K562 (cell line): ENCODE measurements around the gene NEB. TPM values are rescaled to one million over a fixed set of nuclear protein-coding genes. Genes with fewer than 3 reads are reported as not detected.

ENCODE experiments used
- ARHGAP35 ChIP-seq: fragments of 450-650 bp; IDR thresholded peaks from 2 replicates; pipeline ENCODE4 v1.6.1; 2018; ENCODE audit not compliant: partially characterized antibody
- BCL6 ChIP-seq: fragments of 250-450 bp; sonication (Bioruptor Pico); IDR thresholded peaks from 2 replicates; pipeline ENCODE4 v1.4.0; 2020
- BHLHE40 ChIP-seq: IDR thresholded peaks from 2 replicates; pipeline ENCODE4 v1.6.1; 2011; ENCODE audit warnings: low read length, improper control_type of control experiment
- CC2D1A ChIP-seq: fragments of 450-650 bp; IDR thresholded peaks from 2 replicates; pipeline ENCODE4 v1.6.1; 2017; ENCODE audit warnings: mild to moderate bottlenecking
- CEBPB ChIP-seq: fragments of 450-650 bp; IDR thresholded peaks from 2 replicates; pipeline ENCODE4 v1.6.1; 2016; ENCODE audit warnings: missing genetic modification characterization, missing compliant biosample characterization
- CHD7 ChIP-seq: fragments of 200-600 bp; sonication (generic); IDR thresholded peaks from one replicate; pipeline ENCODE4 v1.6.1; 2012; ENCODE audit warnings: mild to moderate bottlenecking, low read depth, low read length, inconsistent platforms
- CREM ChIP-seq: IDR thresholded peaks from 2 replicates; pipeline ENCODE4 v1.6.1; 2014; ENCODE audit warnings: antibody characterized with exemption, low read depth
- FOXK2 ChIP-seq, 2 experiments: fragments of 450-650 bp; IDR thresholded peaks in 1 of 2; conservative IDR thresholded peaks in 1 of 2; 2 replicates each; pipeline ENCODE4 v1.6.1; 2016; ENCODE audit warnings: low read depth in 2 of 2, mild to moderate bottlenecking in 1 of 2
- FUS ChIP-seq: fragments of 200-400 bp; formaldehyde crosslinking; optimal IDR thresholded peaks from 2 replicates; pipeline ENCODE3; 2017; ENCODE audit warnings: low read depth, low read length
- MECOM ChIP-seq: fragments of 250-450 bp; sonication (Bioruptor Pico); IDR thresholded peaks from 2 replicates; pipeline ENCODE4 v1.8.0; 2022; ENCODE audit warnings: inconsistent platforms
- MEF2A ChIP-seq: IDR thresholded peaks from 2 replicates; pipeline ENCODE4 v1.6.1; 2011; ENCODE audit warnings: low read depth, mild to moderate bottlenecking, low read length, moderate library complexity; ENCODE audit not compliant: control insufficient read depth
- PHB ChIP-seq: fragments of 250-450 bp; sonication (Bioruptor Pico); IDR thresholded peaks from 2 replicates; pipeline ENCODE4 v1.5.0; 2021
- PHF21A ChIP-seq: fragments of 450-650 bp; IDR thresholded peaks from 2 replicates; pipeline ENCODE4 v1.6.1; 2017; ENCODE audit warnings: low read depth, borderline replicate concordance
- RFX1 ChIP-seq: fragments of 450-650 bp; IDR thresholded peaks from 2 replicates; pipeline ENCODE4 v1.6.1; 2016; ENCODE audit warnings: mild to moderate bottlenecking, moderate library complexity
- RNF2 ChIP-seq: sonication (generic); IDR thresholded peaks from 2 replicates; pipeline ENCODE4 v1.6.1; 2016
- SIX5 ChIP-seq, 2 experiments: IDR thresholded peaks; 2 replicates each; pipeline ENCODE4 v1.6.1; 2011; ENCODE audit warnings: low read length in 2 of 2, borderline replicate concordance in 1 of 2, low read depth in 1 of 2, mild to moderate bottlenecking in 1 of 2, moderate library complexity in 1 of 2; ENCODE audit not compliant: insufficient read depth in 1 of 2
- TGIF2 ChIP-seq: sonication (generic); formaldehyde crosslinking; IDR thresholded peaks from 2 replicates; pipeline ENCODE4 v1.8.1; 2022; ENCODE audit warnings: mild to moderate bottlenecking, missing genetic modification reagents, moderate library complexity
- TSC22D4 ChIP-seq: fragments of 450-650 bp; IDR thresholded peaks from 2 replicates; pipeline ENCODE4 v1.6.1; 2016; ENCODE audit warnings: missing genetic modification characterization, missing biosample characterization, control low read depth
- ZBTB1 ChIP-seq: sonication (generic); formaldehyde crosslinking; IDR thresholded peaks from 2 replicates; pipeline ENCODE4 v1.8.1; 2023; ENCODE audit warnings: missing genetic modification reagents, low read depth, mild to moderate bottlenecking, borderline replicate concordance
- ZNF224 ChIP-seq: sonication (generic); formaldehyde crosslinking; IDR thresholded peaks from 2 replicates; pipeline ENCODE4 v1.8.0; 2022; ENCODE audit warnings: mild to moderate bottlenecking, missing genetic modification reagents
- polyA plus RNA-seq, 8 experiments: library from polyadenylated mRNA; depleted of rRNA in 4 of 8; stranded (reverse) in 5 of 8; unstranded in 3 of 8; fragments of >200 nt; fragmentation: Nextera tagmentation in 2 of 8; fragmentation: Illumina TruSeq in 1 of 8; extraction: Ambion mirVana in 2 of 8; extraction: Trizol in 1 of 8; gene quantifications; 2 replicates each; pipeline versions ENCODE4 v1.2.1 to v1.2.3, GENCODE V29; 2011 to 2014; ENCODE audit warnings: inconsistent platforms in 1 of 8, missing spikeins in 1 of 8
- total RNA-seq, 7 experiments: library from RNA; depleted of rRNA in 6 of 7; stranded (reverse); fragments of >200 nt in 6 of 7; fragmentation: Illumina TruSeq in 2 of 7; extraction: Trizol in 2 of 7; gene quantifications; 2 replicates each; pipeline versions ENCODE4 v1.2.1 to v1.2.3, GENCODE V29; 2011 to 2021; ENCODE audit warnings: low replicate concordance in 1 of 7

NEB gene
- total and polyA plus RNA-seq, 9 of the 15 experiments (the other 6 are each of a cell fraction or from before 2014, with no cell fraction given): 1.7 to 3.8 (median 2.9) TPM

- TF ChIP-seq SIX5 (IDR thresholded peaks at IDR 0.05; ENCODE audit: borderline replicate concordance in 1 of 2, insufficient read depth in 1 of 2, low read depth in 1 of 2, low read length in 2 of 2) (no peak), CHD7 (no peak), CREM (no peak), BCL6 (CRISPR knock-in tag) (no peak; the same call in 1 of the 2 replicates), TGIF2 (no peak), ZBTB1 (CRISPR knock-in tag) (no peak), RNF2 (peak; percentile 97), MECOM (CRISPR knock-in tag) (peak; percentile 31; the same call in 1 of the 2 replicates), FOXK2 (conservative IDR thresholded peaks at IDR 0.05 in 1 of 2, IDR thresholded peaks at IDR 0.05 in 1 of 2; ENCODE audit: low read depth in 2 of 2) (peak in 1 of 2 experiments; percentile 44; a peak in 1 of 4 replicates), PHF21A (no peak), ARHGAP35 (no peak), FUS (no peak), MEF2A (0 out of 2 replicates have a peak, but pooled peaks have one; percentile 10), CEBPB (tag) (peak; percentile 97), BHLHE40 (no peak), RFX1 (peak; percentile 91), CC2D1A (no peak), TSC22D4 (tag) (no peak), PHB (CRISPR knock-in tag) (no peak), ZNF224 (no peak)
Measured at GRCh38 chr2:151782378-151783132, 48.3 kb upstream of the NEB start (continued).
